Peyer's patch (tissue), 4 donors: ENCODE results near the gene BAIAP2L1. TPM values are rescaled to one million over a fixed set of nuclear protein-coding genes. Genes with fewer than 3 reads are reported as not detected.

Experiments
- DNase-seq, 3 donors: peaks; one replicate each; pipeline ENCODE4 v3.0.0-alpha.2; 2017 to 2019
- H3K27ac ChIP-seq, 4 donors: fragments of 200-600 bp; sonication (generic); one replicate each; pipeline ENCODE4 v1.5.1; 2016 to 2019
- H3K27me3 ChIP-seq, 2 donors: fragments of 200-600 bp; sonication (generic); one replicate each; pipeline ENCODE4 v1.5.1; 2019
- H3K36me3 ChIP-seq, 3 donors: fragments of 200-600 bp; sonication (generic); one replicate each; pipeline ENCODE4 v1.5.1; 2016 to 2019
- H3K4me1 ChIP-seq, 4 donors: fragments of 200-600 bp; sonication (generic); one replicate each; pipeline ENCODE4 v1.5.1; 2016 to 2019
- H3K4me3 ChIP-seq, 4 donors: fragments of 200-600 bp; sonication (generic); 1 replicate in 3 of 4; 2 replicates in 1 of 4; pipeline ENCODE4 v1.5.1; 2016 to 2019; ENCODE audit warnings: mild to moderate bottlenecking in 1 of 4
- H3K9me3 ChIP-seq, 4 donors: fragments of 200-600 bp; sonication (generic); one replicate each; pipeline ENCODE4 v1.5.1; 2016 to 2019; ENCODE audit warnings: mild to moderate bottlenecking in 1 of 4
- POLR2A ChIP-seq, 2 donors: fragments of 450-650 bp; IDR thresholded peaks; one replicate each; pipeline ENCODE4 v1.5.1; 2017; ENCODE audit warnings: antibody characterized with exemption in 2 of 2, mild to moderate bottlenecking in 2 of 2, moderate library complexity in 2 of 2
- total RNA-seq, 4 donors: library from RNA; depleted of rRNA; stranded (reverse); fragments of >200 nt; gene quantifications; one replicate each; pipeline ENCODE4 v1.1.0, GENCODE V29; 2016
- TF ChIP-seq, protein P1 (sequence below), 6 experiments: fragments of 450-650 bp in 4 of 6; fragments of 200-600 bp in 2 of 6; sonication (generic) in 1 of 6; IDR thresholded peaks; one replicate each; pipeline ENCODE4 v1.5.1; 2017 to 2019; ENCODE audit warnings: antibody characterized with exemption in 6 of 6, mild to moderate bottlenecking in 3 of 6, moderate library complexity in 1 of 6

BAIAP2L1 gene
- total RNA-seq, 4 donors from 2014 or later, result 31.4 to 46.4 (median 41.9) TPM

DNA sequence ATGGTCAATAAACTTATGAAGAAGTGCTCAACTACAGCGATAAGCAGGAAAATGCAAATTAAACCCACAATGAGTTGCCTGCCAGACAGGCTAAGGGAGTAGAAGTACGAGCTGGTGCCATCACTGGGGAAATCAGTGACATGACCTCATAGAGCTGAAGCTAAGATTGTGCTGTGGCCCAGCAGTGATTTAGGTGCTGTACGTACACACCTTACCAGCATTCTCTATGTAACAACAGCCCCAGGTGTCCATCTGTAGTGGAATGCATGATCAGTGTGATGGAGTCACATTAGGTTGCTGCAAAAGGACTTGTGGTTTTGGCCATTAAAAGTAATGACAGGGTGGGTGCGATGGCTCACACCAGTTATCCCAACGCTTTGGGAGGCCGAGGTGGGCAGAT is 143.2 kb downstream of the BAIAP2L1 start:
- no peaks in the 10 kb centered on the region for H3K9me3 ChIP-seq
- peaks cover 0 to 42% (median 0%) of the 10 kb centered on the region in 3 donors for H3K36me3 ChIP-seq
- TF ChIP-seq POLR2A (IDR thresholded peaks at IDR 0.05), result no peak
- TF ChIP-seq, protein P1, sequence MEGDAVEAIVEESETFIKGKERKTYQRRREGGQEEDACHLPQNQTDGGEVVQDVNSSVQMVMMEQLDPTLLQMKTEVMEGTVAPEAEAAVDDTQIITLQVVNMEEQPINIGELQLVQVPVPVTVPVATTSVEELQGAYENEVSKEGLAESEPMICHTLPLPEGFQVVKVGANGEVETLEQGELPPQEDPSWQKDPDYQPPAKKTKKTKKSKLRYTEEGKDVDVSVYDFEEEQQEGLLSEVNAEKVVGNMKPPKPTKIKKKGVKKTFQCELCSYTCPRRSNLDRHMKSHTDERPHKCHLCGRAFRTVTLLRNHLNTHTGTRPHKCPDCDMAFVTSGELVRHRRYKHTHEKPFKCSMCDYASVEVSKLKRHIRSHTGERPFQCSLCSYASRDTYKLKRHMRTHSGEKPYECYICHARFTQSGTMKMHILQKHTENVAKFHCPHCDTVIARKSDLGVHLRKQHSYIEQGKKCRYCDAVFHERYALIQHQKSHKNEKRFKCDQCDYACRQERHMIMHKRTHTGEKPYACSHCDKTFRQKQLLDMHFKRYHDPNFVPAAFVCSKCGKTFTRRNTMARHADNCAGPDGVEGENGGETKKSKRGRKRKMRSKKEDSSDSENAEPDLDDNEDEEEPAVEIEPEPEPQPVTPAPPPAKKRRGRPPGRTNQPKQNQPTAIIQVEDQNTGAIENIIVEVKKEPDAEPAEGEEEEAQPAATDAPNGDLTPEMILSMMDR (IDR thresholded peaks at IDR 0.05), result no peak
- no peak overlapping the region for H3K4me3 ChIP-seq
- H3K27me3 ChIP-seq, result no peaks in the 10 kb centered on the region
- peaks cover 0 to 9% (median 0%) of the 10 kb centered on the region in 4 donors for H3K4me1 ChIP-seq
- DNase-seq, result no peak
- no peak overlapping the region for H3K27ac ChIP-seq

DNA sequence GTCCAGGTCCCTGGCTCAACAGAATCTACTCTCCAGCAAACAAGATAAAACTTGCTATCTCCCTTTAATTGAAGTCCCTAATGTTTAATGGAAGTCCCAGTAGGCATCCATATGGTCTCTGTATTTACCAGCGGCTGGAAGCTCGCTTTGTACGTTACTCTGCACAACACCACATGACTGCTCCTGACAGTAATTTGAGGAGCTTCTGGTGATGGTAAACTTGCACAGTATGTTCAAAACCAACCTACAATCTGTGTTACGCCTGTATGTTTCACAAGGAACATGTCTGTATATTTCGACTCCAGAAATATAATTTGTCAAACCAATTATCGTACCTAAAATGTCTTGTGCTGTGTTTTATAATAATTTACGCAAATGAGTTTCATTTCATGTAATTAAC is 144.5 kb downstream of the BAIAP2L1 start:
- H3K27me3 ChIP-seq, result no peaks in the 10 kb centered on the region
- no peak overlapping the region for H3K27ac ChIP-seq
- H3K36me3 ChIP-seq, result peaks cover 0 to 36% (median 0%) of the 10 kb centered on the region in 3 donors
- DNase-seq, result no peak
- peaks cover 0 to 12% (median 0%) of the 10 kb centered on the region in 4 donors for H3K4me1 ChIP-seq
- no peak overlapping the region for H3K4me3 ChIP-seq
- no peak for TF ChIP-seq POLR2A (IDR thresholded peaks at IDR 0.05)
- TF ChIP-seq, protein P1 (IDR thresholded peaks at IDR 0.05), result no peak
- H3K9me3 ChIP-seq, result no peaks in the 10 kb centered on the region

DNA sequence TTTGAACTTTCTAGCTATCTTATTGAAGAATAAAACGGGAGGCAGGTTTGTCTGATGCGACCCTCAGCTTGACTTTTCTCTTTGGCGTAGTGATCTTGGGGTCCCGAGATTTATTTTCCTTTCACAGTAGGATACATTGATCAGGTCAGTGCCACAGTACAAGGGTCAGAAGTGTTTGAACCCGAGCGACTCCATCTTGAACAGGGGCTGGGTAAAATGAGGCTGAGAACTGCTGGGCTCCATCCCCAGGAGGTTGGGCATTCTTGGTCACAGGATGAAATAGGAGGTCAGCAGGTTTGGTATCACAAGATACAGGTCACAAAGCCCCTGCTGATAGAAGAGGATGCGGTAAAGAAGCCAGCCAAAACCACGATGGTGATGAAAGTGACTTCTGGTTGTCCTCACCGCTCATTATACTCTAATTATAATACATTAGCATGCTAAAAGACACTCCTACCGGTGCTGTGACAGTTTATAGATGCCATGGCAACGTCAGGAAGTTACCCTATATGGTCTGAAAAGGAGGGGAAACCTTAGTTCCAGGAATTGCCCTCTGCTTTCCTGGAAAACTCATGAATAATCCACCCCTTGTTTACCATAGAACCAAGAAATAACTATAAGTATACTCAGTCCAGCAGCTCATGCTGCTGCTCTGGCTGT is 145.8 kb downstream of the BAIAP2L1 start:
- Histone ChIP-seq H3K4me1 (peaks cover 0 to 26% (median 8%) of the 10 kb centered on the region in 4 donors), H3K36me3 (peaks cover 0 to 29% (median 0%) of the 10 kb centered on the region in 3 donors), H3K27me3 (no peaks in the 10 kb centered on the region), H3K9me3 (no peaks in the 10 kb centered on the region), H3K27ac (no peak overlapping the region), H3K4me3 (no peak overlapping the region)
- no peak for DNase-seq
- TF ChIP-seq, protein P1 (IDR thresholded peaks at IDR 0.05), result no peak
- TF ChIP-seq POLR2A (IDR thresholded peaks at IDR 0.05), result no peak

DNA sequence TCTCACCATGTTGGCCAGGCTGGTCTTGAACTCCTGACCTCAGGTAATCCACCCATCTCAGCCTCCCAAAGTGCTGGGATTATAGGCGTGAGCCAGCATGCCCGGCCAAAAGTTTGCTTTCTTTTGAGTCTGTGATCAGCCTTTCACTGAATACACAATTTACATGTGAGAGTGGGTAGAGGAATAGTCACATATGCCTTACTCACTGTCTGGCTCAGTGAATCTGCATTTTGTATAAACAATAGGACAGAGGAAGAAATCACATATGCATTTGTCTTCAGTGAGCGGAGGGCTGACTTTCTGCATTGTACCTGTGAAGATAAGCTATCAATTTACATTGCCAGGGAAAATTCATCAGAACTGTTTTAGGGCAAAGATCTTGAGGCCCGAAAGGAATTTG is 146.4 kb downstream of the BAIAP2L1 start:
- DNase-seq, result no peak
- H3K9me3 ChIP-seq, result no peaks in the 10 kb centered on the region
- no peak overlapping the region for H3K4me3 ChIP-seq
- H3K27me3 ChIP-seq, result no peaks in the 10 kb centered on the region
- peaks cover 0 to 29% (median 0%) of the 10 kb centered on the region in 3 donors for H3K36me3 ChIP-seq
- peaks cover 0 to 26% (median 8%) of the 10 kb centered on the region in 4 donors for H3K4me1 ChIP-seq
- H3K27ac ChIP-seq, result no peak overlapping the region
- TF ChIP-seq POLR2A (IDR thresholded peaks at IDR 0.05), result no peak
- TF ChIP-seq, protein P1 (IDR thresholded peaks at IDR 0.05), result no peak

DNA sequence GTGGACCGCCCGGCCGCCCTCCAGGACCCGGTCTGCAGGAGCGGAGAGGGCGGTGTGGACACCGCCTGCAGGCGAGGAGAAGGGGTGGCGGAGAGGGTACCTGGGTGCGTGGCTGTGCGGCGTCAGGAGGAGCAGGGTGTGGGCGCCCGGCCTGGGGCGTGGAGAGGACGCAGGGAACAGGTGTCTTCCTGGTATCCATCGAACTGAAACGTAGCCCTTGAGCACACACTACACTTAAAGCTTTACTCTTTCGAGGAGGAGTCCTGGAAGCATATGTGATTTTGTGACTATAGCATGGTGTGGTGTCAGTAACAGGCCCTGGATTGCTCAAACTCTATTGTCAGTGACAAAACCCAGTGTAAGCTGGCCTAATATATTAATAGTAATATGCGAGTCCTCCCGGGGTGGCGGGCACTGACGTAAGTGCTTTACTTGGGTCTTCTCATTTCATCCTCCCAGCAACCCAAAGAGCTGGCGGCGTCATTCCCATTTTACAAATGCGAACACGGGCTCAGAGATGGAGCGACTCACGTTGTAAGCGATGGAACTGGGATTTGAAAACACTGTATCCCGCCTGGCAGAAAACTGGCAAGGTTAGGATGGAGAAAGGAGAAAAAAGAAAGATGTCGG is 148.3 kb downstream of the BAIAP2L1 start:
- TF ChIP-seq, protein P1 (IDR thresholded peaks at IDR 0.05), result peak in 2 of 6 experiments; percentile 16 to 17
- peak in 1 of 2 donors; percentile 83 for TF ChIP-seq POLR2A (IDR thresholded peaks at IDR 0.05)
- DNase-seq, result no peak
- H3K9me3 ChIP-seq, result no peaks in the 10 kb centered on the region
- H3K4me1 ChIP-seq, result peaks cover 0 to 26% (median 10%) of the 10 kb centered on the region in 4 donors
- H3K27ac ChIP-seq, result peak overlapping the region; percentile 84 to 94 (median 92)
- H3K27me3 ChIP-seq, result no peaks in the 10 kb centered on the region
- peaks cover 0 to 20% (median 0%) of the 10 kb centered on the region in 3 donors for H3K36me3 ChIP-seq
- peak overlapping the region; percentile 82 to 93 (median 90) for H3K4me3 ChIP-seq
